Ovary (tissue), 9 donors: Measurements from ENCODE around the gene IMMT. TPM values are rescaled to one million over a fixed set of nuclear protein-coding genes. Genes with fewer than 3 reads are reported as not detected.

Experiments
- DNase-seq, 5 donors: peaks; one replicate each; pipeline ENCODE4 v3.0.0-alpha.2; 2019 to 2020
- H3K27ac ChIP-seq, 2 donors: fragments of 200-600 bp; one replicate each; pipeline versions ENCODE4 v1.5.1 to v1.8.0; 2019 to 2022
- H3K27me3 ChIP-seq: fragments of 200-600 bp; one replicate; pipeline ENCODE4 v1.8.0; 2022
- H3K36me3 ChIP-seq: fragments of 200-600 bp; sonication (generic); one replicate; pipeline ENCODE4 v1.5.1; 2019
- H3K4me1 ChIP-seq: one replicate; pipeline ENCODE4 v1.8.1; 2013; ENCODE audit warnings: mild to moderate bottlenecking, moderate library complexity; ENCODE audit not compliant: insufficient read depth
- H3K4me3 ChIP-seq: fragments of 200-600 bp; sonication (generic); one replicate; pipeline ENCODE4 v1.5.1; 2017
- H3K9me3 ChIP-seq, 2 donors: fragments of 200-600 bp in 1 of 2; sonication (generic) in 1 of 2; one replicate each; pipeline versions ENCODE4 v1.5.1 to v1.8.1; 2013 to 2019; ENCODE audit warnings: mild to moderate bottlenecking in 1 of 2, moderate library complexity in 1 of 2
- EP300 ChIP-seq: sonication (generic); formaldehyde crosslinking; IDR thresholded peaks from one replicate; pipeline ENCODE4 v1.6.1; 2017; ENCODE audit warnings: antibody characterized with exemption
- POLR2A ChIP-seq: fragments of 450-650 bp; IDR thresholded peaks from one replicate; pipeline ENCODE4 v1.6.1; 2017; ENCODE audit warnings: antibody characterized with exemption, mild to moderate bottlenecking, moderate library complexity
- WGBS, 3 donors: extraction: QIAGEN DNeasy Blood & Tissue Kit in 1 of 3; methylation state at CpG; one replicate each; pipeline versions ENCODE4 v1.1.5 to v1.1.7; 2013 to 2017; 5-methylcytosine and 5-hydroxymethylcytosine counted together
- intact Hi-C, 4 donors: fragments of 100-400 bp; cut with DNase I; formaldehyde crosslinking; loops; one replicate each; pipeline versions ENCODE4 v1.11.0 to v1.15.1; 2022 to 2023
- polyA plus RNA-seq, 2 donors: library from polyadenylated mRNA; stranded (reverse); fragments of 200-250 nt in 1 of 2; fragments of 350-450 nt in 1 of 2; fragmentation: Illumina TruSeq in 1 of 2; extraction: RNeasy Lipid Tissue Mini Kit (QIAGEN cat#74804) in 1 of 2; gene quantifications; one replicate each; pipeline ENCODE4 v1.2.3, GENCODE V29; 2013 to 2014
- total RNA-seq, 7 donors: library from RNA; depleted of rRNA in 2 of 7; stranded (reverse); fragments of >200 nt in 2 of 7; fragmentation: NEBNext Ultra II Directional in 3 of 7; extraction: Animal tissue kit (Norgen Biotek cat#: 25700) in 3 of 7; gene quantifications; one replicate each; pipeline versions ENCODE4 v1.1.0 to v1.2.4, GENCODE V29; 2016 to 2023
- TF ChIP-seq, protein P1 (sequence below), 3 donors: fragments of 450-650 bp in 2 of 3; fragments of 200-600 bp in 1 of 3; IDR thresholded peaks; one replicate each; pipeline versions ENCODE4 v1.5.1 to v1.8.0; 2016 to 2022; ENCODE audit warnings: antibody characterized with exemption in 3 of 3, mild to moderate bottlenecking in 1 of 3
- donor health status: DM: no; HTN: no; CAD: no; lungs with moderate emphysema.
- donor health status: DM: no; HTN: no; CAD: no.
- donor health status: Bipolar disorder and iron deficiency.
- donor health status: DM: yes; HTN: yes; CAD: no.
- donor health status: DM: no; HTN: no; CAD: no.
- donor health status: DM: yes; HTN: yes; CAD: no.

The IMMT gene
- total and polyA plus RNA-seq, 9 donors, result 22.8 to 99.4 (median 48.4) TPM

GRCh38 chr2:86235196-86235980 lies 40.1 kb upstream of the IMMT start:
- intact Hi-C loops, result no loop called here
- TF ChIP-seq POLR2A (no peak), EP300 (no peak)
- TF ChIP-seq, protein P1, sequence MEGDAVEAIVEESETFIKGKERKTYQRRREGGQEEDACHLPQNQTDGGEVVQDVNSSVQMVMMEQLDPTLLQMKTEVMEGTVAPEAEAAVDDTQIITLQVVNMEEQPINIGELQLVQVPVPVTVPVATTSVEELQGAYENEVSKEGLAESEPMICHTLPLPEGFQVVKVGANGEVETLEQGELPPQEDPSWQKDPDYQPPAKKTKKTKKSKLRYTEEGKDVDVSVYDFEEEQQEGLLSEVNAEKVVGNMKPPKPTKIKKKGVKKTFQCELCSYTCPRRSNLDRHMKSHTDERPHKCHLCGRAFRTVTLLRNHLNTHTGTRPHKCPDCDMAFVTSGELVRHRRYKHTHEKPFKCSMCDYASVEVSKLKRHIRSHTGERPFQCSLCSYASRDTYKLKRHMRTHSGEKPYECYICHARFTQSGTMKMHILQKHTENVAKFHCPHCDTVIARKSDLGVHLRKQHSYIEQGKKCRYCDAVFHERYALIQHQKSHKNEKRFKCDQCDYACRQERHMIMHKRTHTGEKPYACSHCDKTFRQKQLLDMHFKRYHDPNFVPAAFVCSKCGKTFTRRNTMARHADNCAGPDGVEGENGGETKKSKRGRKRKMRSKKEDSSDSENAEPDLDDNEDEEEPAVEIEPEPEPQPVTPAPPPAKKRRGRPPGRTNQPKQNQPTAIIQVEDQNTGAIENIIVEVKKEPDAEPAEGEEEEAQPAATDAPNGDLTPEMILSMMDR (IDR thresholded peaks at IDR 0.05), result no peak

DNA sequence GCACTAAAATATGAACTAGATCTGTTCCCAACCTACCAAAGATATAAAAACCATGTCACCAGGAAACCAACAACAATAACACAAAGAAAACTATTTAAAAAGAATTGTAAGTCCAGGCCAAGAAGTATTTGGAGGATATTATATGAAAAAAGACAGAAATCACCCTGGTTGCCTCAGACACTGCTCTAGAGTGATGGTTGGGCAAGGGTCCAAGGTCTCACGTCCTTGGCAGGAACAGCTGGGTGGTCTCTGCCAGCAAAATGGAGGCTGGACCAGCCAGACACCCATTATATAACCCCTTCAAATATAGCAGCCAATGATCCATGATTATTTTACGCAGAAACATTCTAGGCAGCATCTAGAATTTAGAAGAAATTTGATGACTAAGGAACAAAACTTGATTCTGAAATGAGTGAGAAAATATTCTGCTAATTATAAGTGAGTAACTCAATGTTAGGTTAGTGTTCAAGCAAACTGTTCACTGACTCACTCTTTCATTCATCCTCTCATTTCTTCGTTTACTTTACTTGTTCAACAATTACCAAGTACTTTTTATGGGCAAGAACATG lies 39.4 kb upstream of the IMMT start:
- no peaks in the 10 kb centered on the region for H3K27me3 ChIP-seq
- H3K4me3 ChIP-seq, result no peak overlapping the region
- intact Hi-C loops, result no loop called here
- no peaks in the 10 kb centered on the region for H3K36me3 ChIP-seq
- H3K4me1 ChIP-seq, result no peaks in the 10 kb centered on the region
- no peaks in the 10 kb centered on the region for H3K9me3 ChIP-seq
- TF ChIP-seq EP300 (no peak), POLR2A (no peak)
- TF ChIP-seq, protein P1 (IDR thresholded peaks at IDR 0.05), result no peak
- H3K27ac ChIP-seq, result no peak overlapping the region
- WGBS, 3 donors, result 46 to 57% (median 53%) methylated on average over 3 of the region's 3 CpGs
- DNase-seq, result no peak

More at GRCh38 chr2:86235196-86235980, 40.1 kb upstream of the IMMT start:
- DNase-seq, result no peak
- Histone ChIP-seq H3K4me3 (no peak overlapping the region), H3K27ac (no peak overlapping the region), H3K36me3 (no peaks in the 10 kb centered on the region), H3K27me3 (no peaks in the 10 kb centered on the region), H3K9me3 (no peaks in the 10 kb centered on the region), H3K4me1 (no peaks in the 10 kb centered on the region)
- 70 to 77% (median 74%) methylated on average over 12 of the region's 12 CpGs for WGBS, 3 donors

- Histone ChIP-seq H3K4me3 (no peak overlapping the region), H3K36me3 (no peaks in the 10 kb centered on the region), H3K27me3 (no peaks in the 10 kb centered on the region), H3K27ac (no peak overlapping the region), H3K9me3 (no peaks in the 10 kb centered on the region), H3K4me1 (no peaks in the 10 kb centered on the region)
- 46 to 63% (median 48%) methylated on average over 4 of the region's 4 CpGs for WGBS, 3 donors
- intact Hi-C loops, result no loop called here
- no peak for TF ChIP-seq EP300
- TF ChIP-seq POLR2A, result no peak
- TF ChIP-seq, protein P1 (IDR thresholded peaks at IDR 0.05), result no peak
- DNase-seq, result no peak
These were observed 38.2 kb upstream of the IMMT start for GRCh38 chr2:86233436-86233835.

DNA sequence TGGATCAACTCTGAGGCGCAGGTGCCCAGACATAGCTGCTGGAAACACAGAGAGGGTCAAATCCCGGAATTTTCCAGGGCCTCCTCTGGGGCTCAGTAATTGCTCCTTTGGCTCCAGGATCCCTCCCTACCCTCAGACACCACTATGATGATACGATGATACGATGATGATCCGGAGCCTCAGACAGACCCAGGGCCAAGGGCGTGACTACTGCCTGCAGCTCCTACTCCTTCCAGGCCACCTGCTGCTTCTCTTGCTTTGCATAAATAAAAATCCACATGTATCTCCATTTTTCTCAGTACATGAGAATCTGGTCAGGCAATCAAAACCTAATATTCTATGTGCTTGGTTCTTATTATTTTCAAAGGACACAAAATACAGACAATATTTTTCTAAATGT lies 37.6 kb upstream of the IMMT start:
- TF ChIP-seq EP300, result no peak
- no peak for TF ChIP-seq POLR2A
- TF ChIP-seq, protein P1 (IDR thresholded peaks at IDR 0.05), result no peak
- no peak for DNase-seq
- Histone ChIP-seq H3K4me3 (no peak overlapping the region), H3K36me3 (no peaks in the 10 kb centered on the region), H3K9me3 (no peaks in the 10 kb centered on the region), H3K27ac (no peak overlapping the region), H3K4me1 (no peaks in the 10 kb centered on the region), H3K27me3 (no peaks in the 10 kb centered on the region)
- 76 to 80% (median 79%) methylated on average over 6 of the region's 6 CpGs for WGBS, 3 donors
- intact Hi-C loops, result no loop called here
